H1 (cell line): Measurements from ENCODE around the gene TPM2.

Experiments
- GABPA ChIP-seq: IDR thresholded peaks from 2 replicates; pipeline ENCODE4 v1.6.1; 2011; ENCODE audit warnings: mild to moderate bottlenecking, low read length, moderate library complexity, borderline replicate concordance; ENCODE audit not compliant: insufficient read depth
- KDM5A ChIP-seq: fragments of 200-600 bp; IDR thresholded peaks from 2 replicates; pipeline ENCODE4 v1.7.1; 2012; ENCODE audit warnings: mild to moderate bottlenecking, low read length, inconsistent platforms, mixed read lengths
- SUZ12 ChIP-seq: fragments of 200-600 bp; sonication (generic); IDR thresholded peaks from 2 replicates; pipeline ENCODE4 v1.6.1; 2012; ENCODE audit warnings: mild to moderate bottlenecking, inconsistent platforms, low read length, moderate library complexity, mixed read lengths
- TF ChIP-seq, protein P1 (sequence below): IDR thresholded peaks from 2 replicates; pipeline ENCODE4 v1.6.1; 2011; ENCODE audit warnings: low read depth, mild to moderate bottlenecking, low read length; ENCODE audit not compliant: insufficient read depth

DNA sequence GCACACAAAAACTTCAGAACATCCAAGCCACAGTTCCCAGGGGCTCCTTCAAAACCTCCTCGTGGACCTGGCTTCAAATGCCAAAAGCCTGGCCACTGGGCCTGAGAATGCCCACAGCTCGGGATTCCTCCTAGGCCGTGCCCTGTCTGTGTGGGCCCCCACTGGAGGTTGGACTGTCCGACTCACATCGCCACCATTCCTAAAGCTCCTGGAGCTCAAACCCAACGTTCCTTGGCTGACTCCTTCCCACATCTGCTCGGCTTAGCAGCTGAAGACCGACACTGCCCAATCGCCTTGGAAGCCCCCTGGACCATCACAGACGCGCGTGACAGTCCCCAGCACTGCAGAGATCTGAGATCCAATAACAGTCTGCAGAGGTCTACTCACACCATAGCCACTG lies 46.7 kb downstream of the TPM2 start:
- TF ChIP-seq GABPA (no peak), SUZ12 (no peak), KDM5A (no peak)
- TF ChIP-seq, protein P1, sequence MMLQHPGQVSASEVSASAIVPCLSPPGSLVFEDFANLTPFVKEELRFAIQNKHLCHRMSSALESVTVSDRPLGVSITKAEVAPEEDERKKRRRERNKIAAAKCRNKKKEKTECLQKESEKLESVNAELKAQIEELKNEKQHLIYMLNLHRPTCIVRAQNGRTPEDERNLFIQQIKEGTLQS: no peak
